ENCODE results near the gene GIMAP4.

GRCh38 chr7:150564566-150564965, 2.6 kb upstream of the GIMAP4 start:
- TF ChIP-seq CTCF (conservative IDR thresholded peaks at IDR 0.05 in 1 of 2, IDR thresholded peaks at IDR 0.05 in 1 of 2; ENCODE audit: extremely low read depth in 1 of 2, insufficient read depth in 1 of 2, low read depth in 1 of 2, low read length in 2 of 2) (no peak), EZH2 (IDR thresholded peaks at IDR 0.05; ENCODE audit: borderline replicate concordance, low read length) (no peak)

Measured in mammary epithelial cell (primary cell).